ENCODE results near the gene RGS7BP.

The RGS7BP gene

GRCh38 chr5:64637144-64637543 lies 131.3 kb downstream of the RGS7BP start:
- DNase-seq: no peak

DNA sequence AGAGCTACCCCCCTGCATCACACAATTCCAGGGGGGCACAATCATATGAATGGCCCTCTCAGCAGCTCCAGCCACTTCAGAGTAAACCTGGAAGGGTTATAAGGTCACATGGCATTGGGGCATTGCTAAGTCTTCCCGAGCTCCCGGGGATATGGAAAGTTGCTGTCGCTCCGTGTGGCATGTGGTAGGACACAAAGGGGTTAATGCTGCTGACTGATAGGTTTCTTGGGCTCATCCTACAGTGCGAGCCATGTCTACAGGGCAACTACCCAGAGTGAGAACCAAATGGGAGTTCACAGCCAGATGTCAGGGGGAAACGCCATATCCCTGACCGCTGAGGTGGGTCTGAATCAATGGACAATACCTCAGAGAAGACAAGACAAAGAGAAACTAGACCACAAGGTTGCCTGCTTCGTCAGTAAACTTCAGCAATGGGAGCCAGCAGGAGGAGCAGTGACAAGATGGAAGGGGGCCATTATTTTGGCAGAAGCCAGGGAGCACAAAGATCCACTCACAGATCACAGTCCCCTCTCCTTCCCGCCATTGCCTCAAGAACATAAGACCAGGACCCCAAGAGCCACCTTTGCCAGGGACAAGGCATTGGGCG lies 132.1 kb downstream of the RGS7BP start:
- DNase-seq: peak in 1 of 2 experiments; percentile 11

DNA sequence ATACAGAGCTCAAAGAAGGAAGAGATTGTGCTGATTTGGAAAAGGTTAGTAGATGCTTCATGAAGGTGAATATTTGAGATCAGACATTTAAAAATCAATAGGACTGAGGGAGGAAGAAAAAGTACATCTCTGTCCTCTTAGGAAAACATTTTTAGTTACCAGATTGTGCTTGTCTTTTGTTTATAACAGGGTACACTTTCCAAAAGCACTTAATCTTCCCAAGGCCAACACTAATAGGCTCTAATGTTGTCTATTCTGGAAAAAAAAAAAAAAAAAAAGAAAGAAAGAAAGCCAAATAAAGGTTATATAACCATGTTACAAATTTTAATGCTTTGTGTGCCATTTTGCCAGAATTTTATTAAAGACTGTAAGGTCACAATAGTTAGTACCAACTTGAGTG lies 139.0 kb downstream of the RGS7BP start:
- no peak for DNase-seq

DNA sequence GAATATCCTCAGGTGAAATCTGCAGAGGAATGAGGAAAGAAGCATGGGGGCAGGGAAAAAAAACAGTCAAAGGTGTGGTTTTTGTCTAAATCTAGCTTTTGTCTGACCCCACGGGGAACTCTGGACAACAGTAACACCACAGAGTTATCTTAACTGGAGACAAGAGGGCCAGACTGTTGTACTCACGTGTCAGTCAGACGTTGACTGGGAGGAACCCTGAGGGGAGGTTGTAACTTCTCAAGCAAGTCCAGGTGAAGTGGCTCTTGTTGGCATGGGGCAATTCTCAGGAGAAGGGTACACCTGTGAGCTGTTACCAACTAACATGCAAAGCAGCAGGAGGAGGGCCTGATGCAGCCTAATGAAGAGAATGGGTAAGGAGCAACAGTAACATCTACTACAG lies 140.4 kb downstream of the RGS7BP start:
- no peak for DNase-seq

DNA sequence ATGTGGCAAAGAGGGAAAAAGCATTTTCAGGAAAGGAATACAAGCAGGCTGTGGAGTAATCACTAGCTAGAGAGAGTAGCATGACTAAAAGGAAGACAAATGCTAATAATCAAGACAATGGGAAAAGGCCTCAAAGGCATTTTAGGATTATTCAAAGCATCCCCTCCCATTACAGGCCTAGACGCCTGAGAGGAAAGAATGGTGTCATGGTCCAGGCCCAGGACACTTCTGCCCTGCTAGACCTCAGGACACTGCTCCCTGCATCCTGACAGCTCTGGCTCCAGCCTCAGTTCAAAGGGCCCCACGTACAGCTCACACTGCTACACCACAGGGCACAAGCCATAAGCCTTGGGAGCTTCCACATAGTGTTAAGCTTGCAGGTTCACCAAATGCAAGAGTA lies 143.7 kb downstream of the RGS7BP start:
- no peak for DNase-seq

DNA sequence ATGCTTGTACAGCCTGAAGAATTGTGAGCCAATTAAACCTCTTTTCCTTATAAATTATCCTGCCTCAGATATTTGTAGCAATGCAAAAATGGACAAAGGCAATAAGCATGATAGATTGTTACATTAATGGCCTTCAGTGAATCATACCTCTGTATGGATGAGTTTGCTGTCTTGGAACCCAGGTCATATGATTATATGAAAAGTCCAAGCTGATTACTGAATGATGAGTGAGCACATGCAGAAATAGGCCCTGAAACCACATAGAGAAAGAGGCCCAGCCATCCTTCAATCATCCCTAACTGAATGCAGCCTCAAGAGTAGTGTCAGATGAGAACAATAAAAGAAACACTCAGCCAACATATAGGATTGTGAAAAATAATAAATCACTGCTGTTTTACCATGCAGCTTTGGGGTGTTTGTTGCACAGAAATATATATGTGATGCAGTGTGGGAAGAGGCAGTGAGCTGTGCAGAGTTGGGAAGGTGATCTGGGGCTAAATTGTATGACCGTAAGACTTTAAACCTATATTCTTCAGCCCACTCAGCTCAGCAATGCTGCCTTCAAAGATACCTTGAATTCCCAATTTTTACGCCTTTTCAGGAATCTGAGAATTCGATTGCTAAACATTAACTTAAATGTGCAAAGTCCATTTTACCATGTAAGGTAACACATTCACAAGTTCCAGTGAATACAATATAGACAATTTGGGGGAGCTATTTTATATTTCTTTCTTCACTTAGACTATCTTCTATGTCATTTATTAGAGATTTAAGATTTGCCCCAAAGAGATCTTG lies 148.1 kb downstream of the RGS7BP start:
- DNase-seq: no peak

- no peak for DNase-seq
Observed at GRCh38 chr5:64654561-64654938, 148.7 kb downstream of the RGS7BP start.

DNA sequence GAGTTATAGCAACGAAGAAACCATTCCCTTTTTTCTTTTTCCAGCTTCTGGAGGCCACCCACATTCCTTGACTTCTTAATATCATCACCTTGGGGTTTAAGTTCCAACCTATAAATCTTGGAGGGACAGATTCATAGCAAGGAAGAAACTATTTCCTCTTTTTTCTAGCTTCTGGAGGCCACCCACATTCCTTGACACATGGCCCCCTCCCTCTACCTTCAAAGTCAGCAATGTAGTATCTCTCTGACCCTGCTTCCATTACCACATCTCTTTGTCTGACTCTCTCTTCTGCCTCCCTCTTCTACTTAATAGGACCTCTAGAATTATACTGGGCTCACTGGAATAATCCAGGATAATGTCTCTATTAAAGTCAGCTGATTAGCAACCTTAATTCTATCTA lies 149.8 kb downstream of the RGS7BP start:
- no peak for DNase-seq

- no peak for DNase-seq
Observed at GRCh38 chr5:64659289-64659688, 153.5 kb downstream of the RGS7BP start.
